ENCODE results near the gene ZMYND11. TPM values are rescaled to one million over a fixed set of nuclear protein-coding genes. Genes with fewer than 3 reads are reported as not detected.
A peak's percentile ranks its signal among the peaks of the same experiment; 100 is the strongest.

ZMYND11 gene
- total RNA-seq = 10 to 100 TPM; 50.6 to 63.9 (median 52.6) TPM
- 79.7 TPM for total RNA-seq (2013)

- WGBS (ENCODE audit: insufficient coverage) = under 1% methylated on average over 73 of the region's 73 CpGs
- H3K4me3 ChIP-seq (ENCODE audit: low read length) = peak within 1 kb of the TSS; percentile 83
Measured at GRCh38 chr10:135132-135600, at the start of gene ZMYND11. TSS of gene ZMYND11 (plus strand) at chr10:135455. CDS start at chr10:180013, 44,558 bp downstream.

GRCh38 chr10:86031-86430 lies 49.2 kb upstream of the ZMYND11 start:
- peaks cover 0 to 10% of the 10 kb centered on the region in 2 donors for H3K27me3 Mint-ChIP-seq (ENCODE audit: low read depth in 2 of 2)
- DNase-seq = no peak
- no peaks in the 10 kb centered on the region for H3K36me3 Mint-ChIP-seq

More at GRCh38 chr10:135132-135600, at the start of gene ZMYND11:
- intact Hi-C loops (cut with micrococcal nuclease) = no loop called here
- Histone ChIP-seq H3K36me3 (ENCODE audit: control insufficient read depth, insufficient read depth, low read length) (no peaks in the 10 kb centered on the region), H3K4me1 (ENCODE audit: control insufficient read depth, insufficient read depth, low read length) (peaks cover 14% of the 10 kb centered on the region), H3K27ac (ENCODE audit: low read length) (peak within 1 kb of the TSS; percentile 88), H3K9me3 (ENCODE audit: control insufficient read depth, insufficient read depth, low read length) (no peaks in the 10 kb centered on the region), H3K27me3 (ENCODE audit: control insufficient read depth, insufficient read depth, low read length) (no peaks in the 10 kb centered on the region)
- DNase-seq = peak in 1 of 2 donors; percentile 79
- peaks cover 31 to 38% of the 10 kb centered on the region in 2 donors for H3K4me1 Mint-ChIP-seq
- no peaks in the 10 kb centered on the region for H3K27me3 Mint-ChIP-seq (ENCODE audit: low read depth in 2 of 2)
- H3K9me3 Mint-ChIP-seq = no peaks in the 10 kb centered on the region
- peak within 1 kb of the TSS; percentile 88 for H3K4me3 Mint-ChIP-seq
- TF ChIP-seq CTCF (IDR thresholded peaks at IDR 0.05) = no peak
- no peaks in the 10 kb centered on the region for H3K36me3 Mint-ChIP-seq
- H3K27ac Mint-ChIP-seq = peak within 1 kb of the TSS; percentile 85 to 89
- ATAC-seq = peak; percentile 65 to 80 (median 72)

GRCh38 chr10:87177-88080 lies 47.8 kb upstream of the ZMYND11 start:
- ATAC-seq = peak in 1 of 3 donors; percentile 38
- WGBS (ENCODE audit: insufficient coverage) = 69% methylated on average over 19 of the region's 19 CpGs
- Mint-ChIP-seq H3K36me3 (no peaks in the 10 kb centered on the region), H3K27ac (no peak overlapping the region), H3K9me3 (no peaks in the 10 kb centered on the region), H3K4me3 (no peak overlapping the region), H3K4me1 (peaks cover 0 to 15% of the 10 kb centered on the region in 2 donors), H3K27me3 (ENCODE audit: low read depth in 2 of 2) (peaks cover 0 to 5% of the 10 kb centered on the region in 2 donors)
- intact Hi-C loops (cut with micrococcal nuclease) = no loop called here
- peak in 1 of 2 donors; percentile 10 for DNase-seq
- H3K36me3 ChIP-seq (ENCODE audit: control insufficient read depth, insufficient read depth, low read length) = no peaks in the 10 kb centered on the region
- no peak overlapping the region for H3K27ac ChIP-seq (ENCODE audit: low read length)
- no peaks in the 10 kb centered on the region for H3K4me1 ChIP-seq (ENCODE audit: control insufficient read depth, insufficient read depth, low read length)
- no peak overlapping the region for H3K4me3 ChIP-seq (ENCODE audit: low read length)
- no peak for TF ChIP-seq CTCF (IDR thresholded peaks at IDR 0.05)
- no peaks in the 10 kb centered on the region for H3K27me3 ChIP-seq (ENCODE audit: control insufficient read depth, insufficient read depth, low read length)
- H3K9me3 ChIP-seq (ENCODE audit: control insufficient read depth, insufficient read depth, low read length) = no peaks in the 10 kb centered on the region

More at GRCh38 chr10:86031-86430, 49.2 kb upstream of the ZMYND11 start:
- WGBS (ENCODE audit: insufficient coverage) = 86% methylated on average over 8 of the region's 10 CpGs
- Histone ChIP-seq H3K27me3 (ENCODE audit: control insufficient read depth, insufficient read depth, low read length) (no peaks in the 10 kb centered on the region), H3K4me3 (ENCODE audit: low read length) (no peak overlapping the region), H3K27ac (ENCODE audit: low read length) (no peak overlapping the region), H3K36me3 (ENCODE audit: control insufficient read depth, insufficient read depth, low read length) (no peaks in the 10 kb centered on the region), H3K4me1 (ENCODE audit: control insufficient read depth, insufficient read depth, low read length) (no peaks in the 10 kb centered on the region), H3K9me3 (ENCODE audit: control insufficient read depth, insufficient read depth, low read length) (no peaks in the 10 kb centered on the region)
- intact Hi-C loops (cut with micrococcal nuclease) = no loop called here
- H3K9me3 Mint-ChIP-seq = no peaks in the 10 kb centered on the region
- TF ChIP-seq CTCF (IDR thresholded peaks at IDR 0.05) = no peak
- H3K27ac Mint-ChIP-seq = no peak overlapping the region
- peaks cover 0 to 15% of the 10 kb centered on the region in 2 donors for H3K4me1 Mint-ChIP-seq
- no peak overlapping the region for H3K4me3 Mint-ChIP-seq
- ATAC-seq = no peak
